GM12875 (cell line): ENCODE results near the gene HOXA13.

ENCODE experiments used
- H3K4me3 ChIP-seq: one replicate; pipeline ENCODE4 v1.5.1; 2011; ENCODE audit warnings: low read depth, low read length, control low read depth
- TF ChIP-seq, protein P1 (sequence below): IDR thresholded peaks from 2 replicates; pipeline ENCODE4 v1.5.1; 2011; ENCODE audit warnings: low read depth, mild to moderate bottlenecking, control low read depth, inconsistent platforms, low read length, moderate library complexity, borderline replicate concordance; ENCODE audit not compliant: insufficient read depth

The HOXA13 gene

DNA sequence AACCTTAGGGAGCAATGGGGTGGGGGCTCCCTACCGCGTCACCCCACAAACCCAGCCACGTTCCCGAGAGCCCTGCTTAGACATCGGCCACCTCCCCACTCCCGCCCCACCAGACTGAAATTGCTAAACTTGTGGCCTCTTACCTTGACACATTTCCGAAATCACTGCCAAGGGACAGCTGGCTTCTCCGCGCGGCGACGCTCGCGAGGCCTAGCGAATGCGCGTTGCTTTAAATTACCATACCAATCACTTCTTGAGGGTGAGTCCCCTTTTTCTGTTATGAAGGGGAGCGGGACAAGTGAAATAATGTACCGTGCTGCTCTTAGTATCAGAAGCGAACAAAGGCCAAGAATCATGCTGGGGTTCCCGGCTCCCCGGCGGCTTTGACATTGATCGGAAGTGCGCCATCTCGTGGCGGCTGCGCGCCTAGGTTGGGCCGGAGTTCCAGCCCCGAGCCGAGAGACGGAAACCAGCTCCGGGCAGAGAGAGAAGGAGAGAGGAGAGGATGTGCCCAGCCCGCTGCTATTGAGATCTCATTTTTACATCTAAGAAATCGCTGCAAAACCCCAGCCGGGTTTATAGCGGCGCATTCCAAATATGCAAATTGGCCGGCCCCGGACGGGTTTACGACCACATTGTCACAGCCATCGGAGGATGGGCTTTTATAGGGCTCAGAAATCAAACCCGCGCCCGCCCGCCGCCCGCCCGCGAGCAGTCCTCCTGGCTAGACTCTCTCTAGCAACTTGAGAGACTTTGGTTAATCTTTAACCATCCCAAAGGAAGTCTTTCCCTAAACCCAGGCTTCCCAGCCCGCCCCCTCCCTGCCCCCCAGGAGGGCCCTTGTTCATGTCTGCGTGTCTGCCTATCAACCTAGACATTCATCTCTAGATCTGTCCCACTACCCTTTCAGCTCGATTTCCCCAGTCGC is 20.1 kb downstream of the HOXA13 start:
- no peak overlapping the region for H3K4me3 ChIP-seq
- TF ChIP-seq, protein P1, sequence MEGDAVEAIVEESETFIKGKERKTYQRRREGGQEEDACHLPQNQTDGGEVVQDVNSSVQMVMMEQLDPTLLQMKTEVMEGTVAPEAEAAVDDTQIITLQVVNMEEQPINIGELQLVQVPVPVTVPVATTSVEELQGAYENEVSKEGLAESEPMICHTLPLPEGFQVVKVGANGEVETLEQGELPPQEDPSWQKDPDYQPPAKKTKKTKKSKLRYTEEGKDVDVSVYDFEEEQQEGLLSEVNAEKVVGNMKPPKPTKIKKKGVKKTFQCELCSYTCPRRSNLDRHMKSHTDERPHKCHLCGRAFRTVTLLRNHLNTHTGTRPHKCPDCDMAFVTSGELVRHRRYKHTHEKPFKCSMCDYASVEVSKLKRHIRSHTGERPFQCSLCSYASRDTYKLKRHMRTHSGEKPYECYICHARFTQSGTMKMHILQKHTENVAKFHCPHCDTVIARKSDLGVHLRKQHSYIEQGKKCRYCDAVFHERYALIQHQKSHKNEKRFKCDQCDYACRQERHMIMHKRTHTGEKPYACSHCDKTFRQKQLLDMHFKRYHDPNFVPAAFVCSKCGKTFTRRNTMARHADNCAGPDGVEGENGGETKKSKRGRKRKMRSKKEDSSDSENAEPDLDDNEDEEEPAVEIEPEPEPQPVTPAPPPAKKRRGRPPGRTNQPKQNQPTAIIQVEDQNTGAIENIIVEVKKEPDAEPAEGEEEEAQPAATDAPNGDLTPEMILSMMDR: peak; percentile 75

DNA sequence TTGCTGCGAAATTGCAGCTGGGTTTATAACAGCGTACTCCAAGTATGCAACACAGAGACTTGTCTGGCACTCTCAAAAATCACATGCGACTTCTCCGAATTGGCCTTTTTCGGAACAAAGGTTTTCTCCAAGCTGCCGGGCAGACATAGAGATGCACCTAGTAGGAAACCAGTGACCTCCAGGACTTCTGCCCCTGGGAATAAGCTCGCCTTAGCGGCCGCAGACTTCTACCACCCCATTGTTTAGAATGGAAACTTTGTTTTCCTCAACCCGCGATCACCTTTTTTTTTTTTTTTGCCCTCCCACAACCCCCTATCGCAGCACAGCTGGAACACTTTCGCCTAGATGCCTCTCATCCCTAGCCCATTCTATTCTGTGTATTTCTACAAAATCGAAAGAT is 20.9 kb downstream of the HOXA13 start:
- no peak overlapping the region for H3K4me3 ChIP-seq
- TF ChIP-seq, protein P1: no peak

GRCh38 chr7:27178366-27178765 is 21.5 kb downstream of the HOXA13 start:
- TF ChIP-seq, protein P1: no peak
- H3K4me3 ChIP-seq: no peak overlapping the region

DNA sequence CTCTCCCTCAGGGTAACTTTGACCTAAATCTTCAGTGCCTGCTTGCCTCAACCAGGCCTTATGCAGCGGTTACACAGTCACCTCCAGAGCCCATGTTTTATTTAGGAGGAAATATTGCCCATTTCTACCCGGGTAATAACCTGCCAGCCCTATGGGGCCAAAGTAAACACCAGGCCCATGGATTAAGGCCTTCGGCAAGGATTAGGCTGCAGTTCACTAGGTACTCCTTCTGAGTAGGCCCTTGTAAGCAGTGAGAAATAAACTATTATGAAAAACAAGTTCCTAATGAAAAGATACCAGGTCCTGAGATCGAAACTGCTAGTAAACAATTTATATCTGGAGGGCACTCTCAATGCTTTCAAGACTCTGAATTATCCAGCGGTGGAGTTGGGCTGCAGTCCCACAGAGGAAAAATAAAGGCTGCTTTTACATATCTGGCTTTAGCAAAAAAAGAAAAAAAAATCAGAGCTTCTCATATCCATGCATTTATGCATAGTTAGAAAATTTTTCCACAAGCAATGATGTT is 22.0 kb downstream of the HOXA13 start:
- TF ChIP-seq, protein P1: no peak
- H3K4me3 ChIP-seq: no peak overlapping the region

DNA sequence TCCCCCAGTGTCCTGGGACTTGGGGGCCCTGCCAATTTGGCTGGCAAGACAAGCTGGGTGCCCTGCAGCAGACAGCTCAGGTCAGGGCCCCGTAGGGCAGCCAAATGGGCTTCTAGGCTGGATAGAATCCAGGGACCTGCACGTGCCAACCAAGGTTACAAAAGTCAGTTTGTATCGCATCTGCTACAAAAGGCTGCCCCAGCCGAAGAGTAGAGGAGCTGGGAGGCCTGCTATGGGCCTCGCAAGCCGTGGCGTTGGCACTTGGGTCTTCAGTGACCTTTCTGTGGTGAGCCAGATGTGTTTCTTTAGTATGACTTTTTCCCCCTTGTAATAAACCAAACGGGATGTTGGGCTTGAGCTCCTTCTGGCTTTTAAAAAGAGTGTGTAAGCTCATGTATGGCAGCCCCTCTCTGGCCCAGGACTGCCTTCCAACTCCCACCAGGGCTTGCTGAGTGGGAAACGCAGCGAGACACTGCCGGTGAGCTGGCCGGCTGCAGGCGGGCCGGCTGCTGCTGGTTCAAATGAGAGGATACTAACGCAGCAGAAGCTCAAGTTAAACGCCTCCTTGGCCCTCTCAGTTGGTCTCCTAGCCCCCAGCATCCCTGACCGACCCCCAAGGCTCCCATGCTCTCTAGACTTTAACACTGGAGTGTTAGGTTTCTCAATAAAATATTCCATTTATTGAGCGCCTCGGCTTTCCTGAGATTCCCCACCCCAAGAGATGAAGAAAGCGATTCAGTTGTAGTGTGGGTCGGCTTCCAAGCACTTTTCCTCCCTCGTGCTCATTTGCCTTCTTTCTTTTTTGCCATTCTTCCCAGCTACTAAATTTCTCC is 22.7 kb downstream of the HOXA13 start:
- no peak overlapping the region for H3K4me3 ChIP-seq
- TF ChIP-seq, protein P1: no peak

- no peak overlapping the region for H3K4me3 ChIP-seq
- TF ChIP-seq, protein P1: no peak
Observed at GRCh38 chr7:27176524-27176845, 23.4 kb downstream of the HOXA13 start.
